HG02642 (cell line): Measurements from ENCODE around the gene MAG.

ENCODE experiments used
- ATAC-seq: cut with Tn5 transposase; IDR thresholded peaks from one replicate; pipeline ENCODE4 v1.9.1; 2021; ENCODE audit warnings: mild to moderate bottlenecking; ENCODE audit not compliant: unreplicated experiment, poor library complexity

The MAG gene

GRCh38 chr19:35314031-35314430 is 22.1 kb downstream of the MAG start:
- no peak for ATAC-seq

GRCh38 chr19:35314858-35315470 is 23.0 kb downstream of the MAG start:
- ATAC-seq = no peak

DNA sequence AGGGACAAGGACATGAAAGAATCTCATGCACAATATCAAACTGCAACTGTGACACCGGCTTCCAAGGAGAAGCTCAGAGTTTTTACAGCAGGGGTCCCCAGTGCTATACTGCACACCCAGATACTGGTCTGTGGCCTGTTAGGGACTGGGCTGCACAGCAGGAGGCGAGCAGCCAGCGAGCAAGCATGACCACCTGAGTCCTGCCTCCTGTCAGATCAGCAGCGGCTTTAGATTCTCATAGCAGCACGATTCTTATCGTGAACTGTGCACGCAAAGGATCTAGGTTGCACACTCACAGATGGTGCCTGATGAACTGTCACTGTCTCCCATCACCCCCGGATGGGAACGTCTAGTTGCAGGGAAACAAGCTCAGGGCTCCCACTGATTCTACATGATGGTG is 23.9 kb downstream of the MAG start:
- ATAC-seq = no peak

GRCh38 chr19:35316560-35316959 is 24.6 kb downstream of the MAG start:
- no peak for ATAC-seq

DNA sequence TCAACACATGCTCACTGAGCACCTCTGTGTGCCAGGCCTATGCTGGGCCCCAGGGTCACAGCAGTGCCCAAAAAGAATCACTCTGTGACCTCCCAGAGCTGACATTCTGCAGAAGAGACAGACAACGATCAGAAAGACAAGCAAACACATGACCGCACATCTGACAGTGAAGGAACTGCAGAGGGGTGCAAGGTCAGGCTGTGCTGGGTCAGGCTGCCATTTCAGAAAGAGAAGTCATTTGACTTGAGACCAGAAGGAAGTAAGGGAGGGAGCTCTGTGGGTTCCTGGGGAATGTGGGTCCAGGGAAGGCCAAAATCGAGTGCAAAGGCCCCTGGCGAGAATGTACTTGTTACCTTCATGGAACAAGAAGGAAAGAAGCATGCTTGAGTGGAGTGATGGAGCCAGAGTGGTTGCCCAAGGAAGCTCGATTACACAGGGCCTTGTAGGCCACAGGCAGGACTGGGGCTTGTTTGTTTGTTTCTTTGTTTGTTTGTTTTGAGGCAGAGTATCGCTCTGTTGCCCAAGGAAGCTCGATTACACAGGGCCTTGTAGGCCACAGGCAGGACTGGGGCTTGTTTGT is 25.6 kb downstream of the MAG start:
- ATAC-seq = no peak

DNA sequence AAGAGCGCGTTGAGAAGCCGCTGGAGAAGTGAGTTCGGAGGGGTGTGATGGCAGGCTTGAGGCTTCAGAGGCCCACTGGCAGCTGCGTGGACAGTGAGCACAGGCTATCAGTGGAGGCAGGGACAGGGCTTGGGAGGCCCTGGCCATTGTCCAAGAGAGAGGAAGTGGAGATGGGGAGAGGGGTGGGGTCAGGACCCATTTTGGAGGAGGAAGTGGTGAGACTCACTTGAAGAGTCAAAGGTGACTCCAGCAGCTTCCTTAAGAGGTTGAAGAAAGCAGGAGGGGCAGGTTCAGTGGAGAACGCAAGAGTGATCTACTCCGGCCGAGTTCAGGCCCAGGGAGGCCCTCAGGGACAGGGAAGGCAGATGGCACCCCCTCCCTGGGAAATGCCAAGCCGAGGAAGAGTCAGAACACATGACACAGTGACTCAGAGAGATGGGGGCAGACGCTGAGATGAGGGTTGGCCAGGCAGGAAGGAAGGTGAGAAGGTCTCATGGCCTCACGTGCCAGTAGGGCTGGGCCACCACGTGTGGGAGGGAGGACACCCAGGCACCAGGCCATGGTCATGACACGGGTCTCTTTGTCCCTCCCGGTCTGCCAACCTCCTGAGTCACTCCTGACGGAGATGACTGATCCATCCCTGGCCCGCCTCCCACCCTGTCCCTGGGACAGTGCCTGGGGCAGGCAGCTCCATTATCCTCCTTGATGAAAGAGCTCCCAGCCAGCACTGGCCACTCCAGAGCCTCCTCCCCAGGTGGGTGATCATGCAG is 26.9 kb downstream of the MAG start:
- ATAC-seq = no peak

- ATAC-seq = no peak
These were observed 28.2 kb downstream of the MAG start for GRCh38 chr19:35320065-35320713.

- ATAC-seq = no peak
These were observed 29.3 kb downstream of the MAG start for GRCh38 chr19:35321291-35321690.

- no peak for ATAC-seq
These were observed 30.1 kb downstream of the MAG start for GRCh38 chr19:35322014-35322413.

GRCh38 chr19:35327642-35328041 is 35.7 kb downstream of the MAG start:
- ATAC-seq = no peak

- no peak for ATAC-seq
These were observed 36.9 kb downstream of the MAG start, which contains the start of gene CD22 for GRCh38 chr19:35328851-35329285. Gene CD22, plus strand, starts transcription at chr19:35329187. Its CDS starts 2,854 bp downstream, at chr19:35332041.

- ATAC-seq = no peak
These were observed 37.4 kb downstream of the MAG start for GRCh38 chr19:35329323-35329722.

- ATAC-seq = peak; percentile 58
These were observed 38.5 kb downstream of the MAG start for GRCh38 chr19:35330475-35330874.

- ATAC-seq = no peak
These were observed 39.7 kb downstream of the MAG start for GRCh38 chr19:35331551-35332214.

- no peak for ATAC-seq
These were observed 40.9 kb downstream of the MAG start for GRCh38 chr19:35332817-35333216.

GRCh38 chr19:35334144-35334753 is 42.3 kb downstream of the MAG start:
- ATAC-seq = no peak

GRCh38 chr19:35336166-35336955 is 44.4 kb downstream of the MAG start:
- no peak for ATAC-seq

DNA sequence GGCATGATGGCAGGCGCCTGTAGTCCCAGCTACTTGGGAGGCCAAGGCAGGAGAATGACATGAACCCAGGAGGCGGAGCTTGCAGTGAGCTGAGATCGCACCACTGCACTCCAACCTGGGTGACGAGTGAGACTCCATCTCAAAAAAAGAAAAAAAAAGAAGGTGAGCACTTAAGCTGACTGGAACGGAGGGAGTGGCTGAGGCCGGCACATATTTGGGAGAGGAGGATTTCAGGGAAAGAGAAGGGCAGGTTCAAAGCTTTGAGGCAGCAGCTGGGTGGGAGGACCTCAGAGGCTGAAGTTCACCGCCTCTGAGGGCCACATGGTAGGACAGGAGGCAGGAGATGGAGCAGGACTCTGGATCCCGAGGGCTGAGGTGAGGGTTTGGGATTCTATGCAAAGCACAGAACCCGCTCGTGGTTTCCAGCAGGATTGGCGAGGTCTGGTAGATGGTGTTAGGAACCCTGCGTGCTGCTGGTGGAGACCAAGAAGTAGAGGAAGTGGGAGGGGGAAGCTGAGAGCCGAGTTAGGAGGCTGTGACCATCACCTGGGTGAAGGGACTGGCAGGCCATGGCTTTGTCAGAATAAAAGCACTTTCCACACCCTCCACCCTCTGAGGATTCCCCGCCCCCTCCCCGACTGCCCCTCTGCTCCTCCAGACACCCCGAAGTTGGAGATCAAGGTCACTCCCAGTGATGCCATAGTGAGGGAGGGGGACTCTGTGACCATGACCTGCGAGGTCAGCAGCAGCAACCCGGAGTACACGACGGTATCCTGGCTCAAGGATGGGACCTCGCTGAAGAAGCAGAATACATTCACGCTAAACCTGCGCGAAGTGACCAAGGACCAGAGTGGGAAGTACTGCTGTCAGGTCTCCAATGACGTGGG is 45.4 kb downstream of the MAG start:
- no peak for ATAC-seq

- ATAC-seq = no peak
These were observed 46.0 kb downstream of the MAG start for GRCh38 chr19:35337984-35338296.
